Nephron (organoid): ENCODE results near the gene CLIC1.

Source experiments
- H3K27ac Mint-ChIP-seq, 3 experiments: 2 replicates each; pipeline ENCODE4 v1.8.0; 2020; ENCODE audit warnings: mixed read lengths in 3 of 3, mild to moderate bottlenecking in 2 of 3, moderate library complexity in 1 of 3
- H3K27me3 Mint-ChIP-seq: 2 replicates; pipeline ENCODE4 v1.8.0; 2021; ENCODE audit warnings: low read depth, mild to moderate bottlenecking, moderate library complexity, mixed read lengths
- H3K36me3 Mint-ChIP-seq: 2 replicates; pipeline ENCODE4 v1.8.0; 2020; ENCODE audit warnings: low read depth, mixed read lengths
- H3K4me1 Mint-ChIP-seq: 2 replicates; pipeline ENCODE4 v1.8.0; 2020; ENCODE audit warnings: mixed read lengths
- H3K4me3 Mint-ChIP-seq, 3 experiments: 2 replicates each; pipeline ENCODE4 v1.8.0; 2020; ENCODE audit warnings: mild to moderate bottlenecking in 3 of 3, mixed read lengths in 3 of 3, moderate library complexity in 2 of 3
- H3K9me3 Mint-ChIP-seq: 2 replicates; pipeline ENCODE4 v1.8.0; 2020; ENCODE audit warnings: mixed read lengths
- CTCF ChIP-seq, 3 experiments: fragments of 200-600 bp; sonication (generic); IDR thresholded peaks; one replicate each; pipeline ENCODE4 v1.5.0; 2021; ENCODE audit warnings: antibody characterized with exemption in 3 of 3; ENCODE audit not compliant: unreplicated experiment in 3 of 3

The CLIC1 gene

GRCh38 chr6:31723980-31724691, 12.2 kb downstream of the CLIC1 start:
- Mint-ChIP-seq H3K27ac (peak overlapping the region in 1 of 3 experiments; percentile 14), H3K27me3 (peaks cover 4% of the 10 kb centered on the region), H3K9me3 (no peaks in the 10 kb centered on the region), H3K4me3 (no peak overlapping the region), H3K36me3 (peaks cover 44% of the 10 kb centered on the region), H3K4me1 (peaks cover 5% of the 10 kb centered on the region)
- TF ChIP-seq CTCF (IDR thresholded peaks at IDR 0.05; ENCODE audit: unreplicated experiment in 3 of 3): no peak

DNA sequence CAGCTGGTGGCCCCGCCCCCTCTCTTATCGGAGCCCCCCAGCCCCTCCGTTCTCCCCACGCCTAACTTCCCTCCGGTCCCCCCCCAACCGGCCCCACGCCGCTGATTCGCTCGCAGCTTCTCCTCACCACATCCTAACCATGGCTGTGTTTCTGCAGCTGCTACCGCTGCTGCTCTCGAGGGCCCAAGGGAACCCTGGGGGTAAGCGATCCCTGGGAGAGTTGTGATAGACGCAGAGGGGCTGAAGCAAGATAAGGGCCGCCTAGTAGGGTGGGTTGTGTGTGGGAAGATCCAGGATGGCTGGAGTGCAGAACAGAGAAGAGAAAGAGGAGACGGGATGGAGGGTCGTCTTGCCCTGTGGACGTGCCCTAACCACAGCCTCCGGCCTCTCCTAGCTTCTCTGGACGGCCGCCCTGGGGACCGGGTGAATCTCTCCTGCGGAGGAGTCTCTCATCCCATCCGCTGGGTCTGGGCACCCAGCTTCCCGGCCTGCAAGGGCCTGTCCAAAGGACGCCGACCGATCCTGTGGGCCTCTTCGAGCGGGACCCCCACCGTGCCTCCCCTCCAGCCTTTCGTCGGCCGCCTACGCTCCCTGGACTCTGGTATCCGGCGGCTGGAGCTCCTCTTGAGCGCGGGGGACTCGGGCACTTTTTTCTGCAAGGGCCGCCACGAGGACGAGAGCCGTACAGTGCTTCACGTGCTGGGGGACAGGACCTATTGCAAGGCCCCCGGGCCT, 12.9 kb downstream of the CLIC1 start, which contains the start of gene MPIG6B:
Gene MPIG6B, plus strand, starts transcription at position 129 of the 735 bp plus-strand sequence. Its CDS starts 11 bp downstream, at position 140.
- Mint-ChIP-seq H3K36me3 (peaks cover 37% of the 10 kb centered on the region), H3K9me3 (no peaks in the 10 kb centered on the region), H3K4me1 (no peaks in the 10 kb centered on the region), H3K27me3 (peaks cover 4% of the 10 kb centered on the region), H3K27ac (peak within 1 kb of the TSS in 1 of 3 experiments; percentile 14), H3K4me3 (no peak within 1 kb of the TSS)
- TF ChIP-seq CTCF (IDR thresholded peaks at IDR 0.05; ENCODE audit: unreplicated experiment in 3 of 3): no peak

DNA sequence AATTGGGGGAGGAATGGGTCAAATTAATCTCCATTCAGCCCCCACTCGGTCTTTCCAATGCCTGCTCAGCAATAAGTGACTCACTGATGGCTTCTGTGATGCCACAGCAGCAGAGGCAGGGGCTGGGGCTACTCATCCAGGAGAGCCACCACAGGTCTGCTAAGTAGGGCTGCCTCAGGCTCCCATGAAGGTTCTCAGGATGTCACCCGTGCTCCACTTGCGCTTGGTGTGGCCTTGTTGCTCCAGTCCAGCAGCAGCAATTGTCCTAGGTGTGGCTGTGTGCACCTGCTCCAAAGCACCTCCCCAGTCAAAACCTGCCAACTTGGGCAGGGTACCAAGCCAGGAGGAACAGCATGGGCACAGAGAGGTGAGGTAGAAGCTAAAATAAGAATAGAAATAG, 14.2 kb downstream of the CLIC1 start:
- H3K4me1 Mint-ChIP-seq: no peaks in the 10 kb centered on the region
- H3K27me3 Mint-ChIP-seq: peaks cover 4% of the 10 kb centered on the region

GRCh38 chr6:31721351-31722020, 14.8 kb downstream of the CLIC1 start, which contains the start of gene LY6G6C:
Gene LY6G6C, minus strand, starts transcription at chr6:31721746. Its CDS starts 67 bp downstream, at chr6:31721679.
- Mint-ChIP-seq H3K27me3 (peaks cover 4% of the 10 kb centered on the region), H3K9me3 (no peaks in the 10 kb centered on the region), H3K4me1 (no peaks in the 10 kb centered on the region), H3K36me3 (peaks cover 21% of the 10 kb centered on the region), H3K27ac (no peak within 1 kb of the TSS), H3K4me3 (peak within 1 kb of the TSS in 1 of 3 experiments; percentile 38)
- TF ChIP-seq CTCF (IDR thresholded peaks at IDR 0.05; ENCODE audit: unreplicated experiment in 3 of 3): no peak

More for the DNA sequence above, 14.2 kb downstream of the CLIC1 start:
- no peak for TF ChIP-seq CTCF (IDR thresholded peaks at IDR 0.05; ENCODE audit: unreplicated experiment in 3 of 3)
- Mint-ChIP-seq H3K27ac (no peak overlapping the region), H3K4me3 (no peak overlapping the region), H3K36me3 (peaks cover 28% of the 10 kb centered on the region), H3K9me3 (no peaks in the 10 kb centered on the region)

GRCh38 chr6:31720196-31720770, 16.0 kb downstream of the CLIC1 start:
- Mint-ChIP-seq H3K27me3 (peaks cover 4% of the 10 kb centered on the region), H3K4me3 (no peak overlapping the region), H3K4me1 (peaks cover 4% of the 10 kb centered on the region), H3K27ac (no peak overlapping the region), H3K36me3 (peaks cover 10% of the 10 kb centered on the region), H3K9me3 (no peaks in the 10 kb centered on the region)
- no peak for TF ChIP-seq CTCF (IDR thresholded peaks at IDR 0.05; ENCODE audit: unreplicated experiment in 3 of 3)
